Panc1 (cell line): ENCODE data around the gene MCF2L. TPM values are rescaled to one million over a fixed set of nuclear protein-coding genes. Genes with fewer than 3 reads are reported as not detected.

Experiments used
- ATAC-seq: fragments of 200-7000 bp; cut with Tn5 transposase; 2 replicates; pipeline ENCODE4 v1.9.1; 2020; ENCODE audit warnings: mild to moderate bottlenecking, moderate library complexity
- BruUV-seq: library from RNA; stranded (reverse); fragments of 400-500 nt; replicated peaks from 2 replicates; lab custom pipeline; 2021; lab: Mats Ljungman, UMichigan
- CTCF ChIA-PET: fragments of 300-600 bp; sonication (Branson Sonifier 250); formaldehyde crosslinking; loops from one replicate; lab custom pipeline; 2022; ENCODE audit warnings: antibody characterized with exemption; lab: Charles Lee
- POLR2A ChIA-PET: fragments of 300-600 bp; sonication (Branson Sonifier 250); formaldehyde crosslinking; loops from one replicate; lab custom pipeline; 2022; ENCODE audit warnings: antibody characterized with exemption; lab: Charles Lee
- DNase-seq: peaks from one replicate; pipeline ENCODE4 v3.0.0-alpha.2; 2010; ENCODE audit warnings: low read depth, low spot score
- H3K27ac ChIP-seq: 2 replicates; pipeline ENCODE4 v1.5.1; 2011; ENCODE audit warnings: mild to moderate bottlenecking, low read length, inconsistent platforms
- H3K27me3 ChIP-seq: fragments of 200-500 bp; sonication (Bioruptor generic); 2 replicates; pipeline ENCODE4 v1.6.0; 2014; ENCODE audit warnings: low read length, inconsistent platforms; ENCODE audit not compliant: control insufficient read depth, insufficient read depth
- H3K36me3 ChIP-seq: fragments of 200-500 bp; sonication (Bioruptor generic); 2 replicates; pipeline ENCODE4 v1.5.1; 2014; ENCODE audit warnings: inconsistent platforms, mild to moderate bottlenecking, low read length, moderate library complexity; ENCODE audit not compliant: control insufficient read depth, insufficient read depth
- H3K4me1 ChIP-seq: 2 replicates; pipeline ENCODE4 v1.5.1; 2011; ENCODE audit warnings: inconsistent platforms, mild to moderate bottlenecking, low read length, moderate library complexity; ENCODE audit not compliant: control insufficient read depth, insufficient read depth
- H3K4me3 ChIP-seq, 2 experiments: 2 replicates each; pipeline ENCODE4 v1.5.1; 2011 to 2012; ENCODE audit warnings: low read depth in 2 of 2, low read length in 2 of 2, mild to moderate bottlenecking in 2 of 2, inconsistent platforms in 1 of 2, moderate library complexity in 1 of 2
- H3K9me3 ChIP-seq: fragments of 200-500 bp; sonication (Bioruptor generic); 2 replicates; pipeline ENCODE4 v1.5.1; 2014; ENCODE audit warnings: low read depth, mild to moderate bottlenecking, inconsistent platforms, low read length, moderate library complexity; ENCODE audit not compliant: control insufficient read depth, insufficient read depth
- POLR2AphosphoS5 ChIP-seq: IDR thresholded peaks from 2 replicates; pipeline ENCODE4 v1.6.1; 2012; ENCODE audit warnings: mild to moderate bottlenecking, low read depth, low read length, moderate library complexity
- SIN3A ChIP-seq: IDR thresholded peaks from 2 replicates; pipeline ENCODE4 v1.6.1; 2012; ENCODE audit warnings: low read depth, mild to moderate bottlenecking, low read length, moderate library complexity, borderline replicate concordance; ENCODE audit not compliant: insufficient read depth
- TCF7L2 ChIP-seq: IDR thresholded peaks from 2 replicates; pipeline ENCODE4 v1.6.1; 2011; ENCODE audit warnings: mild to moderate bottlenecking, low read depth, low read length, inconsistent platforms
- in situ Hi-C: cut with HindIII; loops from 2 replicates; pipeline ENCODE4 v1.10.0; 2016; ENCODE audit warnings: low sequenced_read_pairs, low pct_unique_long_range_greater_than_20kb
- intact Hi-C: fragments of 100-400 bp; cut with micrococcal nuclease; formaldehyde crosslinking; loops from one replicate; pipeline ENCODE4 v1.10.0; 2022; ENCODE audit not compliant: unreplicated experiment
- total RNA-seq: library from RNA; stranded (reverse); gene quantifications from one replicate; pipeline ENCODE4 v1.2.1, GENCODE V29; 2021; ENCODE audit not compliant: unreplicated experiment
- TF ChIP-seq, protein P1 (sequence below), 2 experiments: IDR thresholded peaks; 2 replicates each; pipeline ENCODE4 v1.6.1; 2011 to 2012; ENCODE audit warnings: low read depth in 2 of 2, control low read depth in 1 of 2, low read length in 1 of 2, mild to moderate bottlenecking in 1 of 2, moderate library complexity in 1 of 2; ENCODE audit not compliant: insufficient read depth in 1 of 2
- TF ChIP-seq, protein P2 (sequence below): fragments of 450-650 bp; IDR thresholded peaks from 2 replicates; pipeline ENCODE4 v1.5.1; 2017; ENCODE audit warnings: mild to moderate bottlenecking

The MCF2L gene
- total RNA-seq, 1 experiment from 2014 or later, result 0.57 TPM

DNA sequence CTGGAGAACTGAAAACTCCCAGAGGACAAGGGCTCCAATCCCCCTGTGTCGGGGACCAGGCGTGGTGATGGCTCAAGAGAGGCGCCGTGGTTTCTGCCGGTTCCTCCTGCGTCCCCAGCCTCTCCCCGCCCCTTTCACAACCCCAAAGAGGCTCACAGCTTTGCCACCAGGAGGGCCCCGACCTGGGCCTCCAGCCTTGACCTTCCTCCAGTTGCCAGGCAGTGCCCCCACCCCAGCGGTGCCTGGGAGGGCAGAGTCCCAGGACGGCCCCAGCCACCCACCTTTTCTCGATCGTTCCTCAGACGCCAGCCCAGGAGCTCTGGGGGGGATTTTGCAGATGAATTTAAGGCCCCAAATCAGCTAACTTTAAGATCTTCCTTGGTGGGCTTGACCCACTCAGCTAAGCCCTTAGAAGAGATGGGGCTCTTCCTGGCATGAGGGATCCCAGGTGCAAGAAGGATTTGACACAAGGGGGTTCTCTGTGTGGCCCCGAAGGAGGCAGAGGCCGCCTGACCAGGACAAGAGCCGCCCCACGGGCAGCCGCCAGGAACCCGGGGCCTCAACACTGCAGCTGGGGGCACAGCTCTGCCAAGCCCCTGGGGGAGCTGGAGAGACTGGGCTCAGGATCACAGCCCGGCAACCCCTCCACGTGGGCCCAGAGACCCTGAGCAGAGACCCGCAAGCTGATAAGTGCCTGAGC is 47.0 kb downstream of the MCF2L start:
- in situ Hi-C loops, result no loop called here
- Histone ChIP-seq H3K9me3 (no peaks in the 10 kb centered on the region), H3K4me3 (no peak overlapping the region), H3K27ac (no peak overlapping the region), H3K36me3 (no peaks in the 10 kb centered on the region), H3K4me1 (no peaks in the 10 kb centered on the region), H3K27me3 (no peaks in the 10 kb centered on the region)
- TF ChIP-seq, protein P1, sequence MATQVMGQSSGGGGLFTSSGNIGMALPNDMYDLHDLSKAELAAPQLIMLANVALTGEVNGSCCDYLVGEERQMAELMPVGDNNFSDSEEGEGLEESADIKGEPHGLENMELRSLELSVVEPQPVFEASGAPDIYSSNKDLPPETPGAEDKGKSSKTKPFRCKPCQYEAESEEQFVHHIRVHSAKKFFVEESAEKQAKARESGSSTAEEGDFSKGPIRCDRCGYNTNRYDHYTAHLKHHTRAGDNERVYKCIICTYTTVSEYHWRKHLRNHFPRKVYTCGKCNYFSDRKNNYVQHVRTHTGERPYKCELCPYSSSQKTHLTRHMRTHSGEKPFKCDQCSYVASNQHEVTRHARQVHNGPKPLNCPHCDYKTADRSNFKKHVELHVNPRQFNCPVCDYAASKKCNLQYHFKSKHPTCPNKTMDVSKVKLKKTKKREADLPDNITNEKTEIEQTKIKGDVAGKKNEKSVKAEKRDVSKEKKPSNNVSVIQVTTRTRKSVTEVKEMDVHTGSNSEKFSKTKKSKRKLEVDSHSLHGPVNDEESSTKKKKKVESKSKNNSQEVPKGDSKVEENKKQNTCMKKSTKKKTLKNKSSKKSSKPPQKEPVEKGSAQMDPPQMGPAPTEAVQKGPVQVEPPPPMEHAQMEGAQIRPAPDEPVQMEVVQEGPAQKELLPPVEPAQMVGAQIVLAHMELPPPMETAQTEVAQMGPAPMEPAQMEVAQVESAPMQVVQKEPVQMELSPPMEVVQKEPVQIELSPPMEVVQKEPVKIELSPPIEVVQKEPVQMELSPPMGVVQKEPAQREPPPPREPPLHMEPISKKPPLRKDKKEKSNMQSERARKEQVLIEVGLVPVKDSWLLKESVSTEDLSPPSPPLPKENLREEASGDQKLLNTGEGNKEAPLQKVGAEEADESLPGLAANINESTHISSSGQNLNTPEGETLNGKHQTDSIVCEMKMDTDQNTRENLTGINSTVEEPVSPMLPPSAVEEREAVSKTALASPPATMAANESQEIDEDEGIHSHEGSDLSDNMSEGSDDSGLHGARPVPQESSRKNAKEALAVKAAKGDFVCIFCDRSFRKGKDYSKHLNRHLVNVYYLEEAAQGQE (IDR thresholded peaks at IDR 0.05; ENCODE audit: insufficient read depth in 1 of 2, low read depth in 2 of 2, low read length in 1 of 2), result no peak
- TF ChIP-seq SIN3A (no peak), POLR2AphosphoS5 (no peak), TCF7L2 (no peak)
- TF ChIP-seq, protein P2, sequence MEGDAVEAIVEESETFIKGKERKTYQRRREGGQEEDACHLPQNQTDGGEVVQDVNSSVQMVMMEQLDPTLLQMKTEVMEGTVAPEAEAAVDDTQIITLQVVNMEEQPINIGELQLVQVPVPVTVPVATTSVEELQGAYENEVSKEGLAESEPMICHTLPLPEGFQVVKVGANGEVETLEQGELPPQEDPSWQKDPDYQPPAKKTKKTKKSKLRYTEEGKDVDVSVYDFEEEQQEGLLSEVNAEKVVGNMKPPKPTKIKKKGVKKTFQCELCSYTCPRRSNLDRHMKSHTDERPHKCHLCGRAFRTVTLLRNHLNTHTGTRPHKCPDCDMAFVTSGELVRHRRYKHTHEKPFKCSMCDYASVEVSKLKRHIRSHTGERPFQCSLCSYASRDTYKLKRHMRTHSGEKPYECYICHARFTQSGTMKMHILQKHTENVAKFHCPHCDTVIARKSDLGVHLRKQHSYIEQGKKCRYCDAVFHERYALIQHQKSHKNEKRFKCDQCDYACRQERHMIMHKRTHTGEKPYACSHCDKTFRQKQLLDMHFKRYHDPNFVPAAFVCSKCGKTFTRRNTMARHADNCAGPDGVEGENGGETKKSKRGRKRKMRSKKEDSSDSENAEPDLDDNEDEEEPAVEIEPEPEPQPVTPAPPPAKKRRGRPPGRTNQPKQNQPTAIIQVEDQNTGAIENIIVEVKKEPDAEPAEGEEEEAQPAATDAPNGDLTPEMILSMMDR, result no peak
- intact Hi-C loops, result no loop called here
- CTCF ChIA-PET, result no interaction called here
- BruUV-seq, result no TSS peak
- no peak for DNase-seq
- POLR2A ChIA-PET, result no interaction called here
- no peak for ATAC-seq

DNA sequence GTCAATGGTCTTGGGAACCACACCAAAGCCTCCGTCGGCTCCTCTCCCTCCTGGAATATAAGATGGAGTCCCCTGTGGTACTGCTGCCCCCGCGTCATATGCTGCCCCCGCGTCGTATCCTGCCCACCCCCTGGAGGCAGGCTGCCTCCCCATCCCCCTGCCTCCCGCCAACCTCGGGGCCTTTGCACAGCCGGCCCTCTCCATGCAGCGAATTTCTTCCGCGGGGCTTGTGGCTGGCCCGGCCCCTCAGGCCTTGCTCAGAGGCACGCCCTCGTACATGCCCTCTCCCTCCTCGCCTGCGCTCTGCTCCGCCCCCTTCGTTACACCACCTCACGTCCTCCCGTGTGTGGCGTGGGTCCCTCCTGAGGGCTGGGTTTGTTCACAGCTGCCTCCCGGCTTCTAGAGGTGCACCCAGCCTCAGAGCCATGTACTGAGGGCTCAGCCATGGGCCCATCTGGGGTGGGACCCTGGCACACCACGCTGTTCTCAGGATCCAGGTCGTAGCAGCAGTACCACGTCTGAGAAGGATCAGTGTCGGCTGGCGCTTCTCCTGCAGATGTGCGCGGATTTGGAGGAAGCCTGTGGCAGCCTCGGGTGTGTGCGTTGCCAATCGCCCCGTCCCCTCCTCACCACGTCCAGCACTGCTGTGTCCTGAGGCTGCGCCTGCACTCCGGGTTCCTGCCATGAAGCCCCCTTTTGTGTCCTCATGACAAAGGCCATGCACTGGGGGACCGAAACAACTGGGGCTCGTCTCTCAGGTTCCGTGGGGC is 47.7 kb downstream of the MCF2L start:
- H3K4me1 ChIP-seq, result no peaks in the 10 kb centered on the region
- H3K27me3 ChIP-seq, result no peaks in the 10 kb centered on the region
- H3K27ac ChIP-seq, result no peak overlapping the region
- ATAC-seq, result no peak
- no peak overlapping the region for H3K4me3 ChIP-seq
- BruUV-seq, result no TSS peak
- in situ Hi-C loops (no loop called here), intact Hi-C loops (no loop called here)
- no peaks in the 10 kb centered on the region for H3K36me3 ChIP-seq
- H3K9me3 ChIP-seq, result no peaks in the 10 kb centered on the region
- TF ChIP-seq POLR2AphosphoS5 (no peak), TCF7L2 (no peak), SIN3A (no peak)
- TF ChIP-seq, protein P1 (IDR thresholded peaks at IDR 0.05; ENCODE audit: insufficient read depth in 1 of 2, low read depth in 2 of 2, low read length in 1 of 2), result no peak
- DNase-seq, result no peak
- ChIA-PET CTCF (no interaction called here), POLR2A (no interaction called here)
